Hematopoietic multipotent progenitor cell treated with erythropoietin and hydrocortisone succinate and interleukin-3 and kit ligand, for 15 days (in vitro differentiated cells): Measurements from ENCODE around the gene MAP1S.
"Not testable (repeated sequence)": the region's sequence is repeated elsewhere in the genome, so short reads cannot be mapped to it uniquely, and the experiment has no call there.

ENCODE experiments used
- DNase-seq: peaks from one replicate; pipeline ENCODE4 v3.0.0-alpha.2; 2015; ENCODE audit warnings: low spot score

MAP1S gene

DNA sequence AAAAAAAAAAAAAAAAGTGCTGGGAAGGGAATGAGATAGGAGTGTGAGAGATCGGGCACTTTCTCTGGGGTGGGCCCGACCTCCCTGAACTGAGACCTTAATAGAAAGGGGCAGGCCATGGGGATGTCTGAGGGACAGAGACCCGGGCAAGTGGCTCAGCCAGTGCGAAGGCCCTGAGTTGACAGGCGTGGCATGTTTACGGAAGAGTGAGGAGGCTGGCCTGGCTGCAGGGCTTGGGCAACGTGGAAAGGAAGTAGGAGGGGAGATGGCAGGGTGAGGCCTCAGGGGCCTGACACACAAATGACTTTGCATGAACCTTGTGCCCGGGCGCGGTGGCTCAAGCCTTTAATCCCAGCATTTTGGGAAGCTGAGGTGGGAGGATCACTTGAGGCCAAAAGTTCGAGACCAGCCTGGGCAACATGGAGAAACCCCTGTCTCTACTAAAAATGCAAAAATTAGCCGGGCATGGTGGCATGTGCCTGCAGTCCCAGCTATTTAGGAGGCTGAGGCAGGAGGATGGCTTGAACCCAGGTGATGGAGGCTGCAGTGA lies 45.9 kb downstream of the MAP1S start:
- no peak for DNase-seq

DNA sequence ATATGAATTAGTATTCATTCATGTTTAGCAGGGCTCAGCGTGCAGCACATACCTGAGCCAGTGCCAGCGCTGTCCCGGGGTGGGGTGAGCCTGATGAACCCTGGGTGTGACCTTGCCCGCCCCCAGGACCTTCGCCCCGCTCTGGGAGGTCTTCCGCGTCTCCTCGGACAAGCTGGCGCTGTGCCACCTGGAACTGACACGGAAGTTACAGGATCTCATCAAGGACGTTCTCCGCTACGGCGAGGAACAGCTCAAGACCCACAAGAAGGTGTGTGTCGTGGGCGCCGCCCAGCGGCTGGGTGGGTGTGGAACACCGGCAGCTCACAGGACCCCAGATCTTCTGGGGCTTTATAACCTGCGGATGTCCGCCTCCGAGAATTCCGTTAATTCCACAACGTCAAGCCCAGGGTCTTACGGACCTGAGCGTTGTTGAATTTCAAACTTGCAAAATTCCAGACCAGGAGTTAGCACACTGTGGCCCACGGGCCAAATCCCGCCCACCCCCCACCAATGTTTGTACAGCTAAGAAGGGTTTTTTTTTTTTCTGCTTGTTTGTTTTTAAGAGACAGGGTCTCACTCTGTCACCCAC lies 47.4 kb downstream of the MAP1S start:
- peak; percentile 63 for DNase-seq

DNA sequence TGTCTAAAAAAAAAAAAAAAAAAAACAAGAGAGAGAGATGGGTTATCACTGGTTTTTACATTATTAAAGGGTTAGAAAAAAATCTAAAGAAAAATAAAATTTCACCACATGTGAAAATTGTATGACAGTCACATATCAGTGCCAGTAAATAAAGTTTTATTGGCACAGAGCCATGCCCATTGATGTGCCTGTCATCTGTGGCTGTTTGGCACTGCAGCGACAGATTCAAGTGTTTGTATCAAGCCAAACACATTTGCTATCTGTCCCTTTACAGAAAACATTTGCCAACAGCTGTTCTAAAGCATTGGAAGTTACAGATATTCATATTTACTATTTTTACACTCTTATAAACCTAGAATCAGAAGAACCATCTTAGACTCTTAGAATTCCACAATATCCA lies 48.3 kb downstream of the MAP1S start:
- peak; percentile 72 for DNase-seq

DNA sequence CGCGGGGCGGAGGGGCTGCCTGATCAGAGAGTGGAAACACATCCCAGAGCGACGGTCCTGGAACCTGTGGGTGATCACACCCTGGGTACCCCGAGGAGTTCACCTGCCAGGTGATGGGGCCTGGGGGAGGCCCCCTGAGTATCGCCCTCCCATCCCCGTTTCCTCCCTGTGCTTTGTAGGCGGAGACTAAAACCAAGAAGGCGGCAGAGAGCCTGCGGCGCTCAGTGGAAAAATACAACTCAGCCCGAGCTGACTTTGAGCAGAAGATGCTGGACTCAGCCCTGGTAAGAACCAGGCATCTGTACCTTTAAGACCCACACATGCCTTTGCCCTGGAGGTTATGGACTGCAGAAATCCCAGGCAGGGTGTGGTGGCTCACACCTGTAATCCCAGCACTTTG lies 51.3 kb downstream of the MAP1S start:
- DNase-seq, result no peak

DNA sequence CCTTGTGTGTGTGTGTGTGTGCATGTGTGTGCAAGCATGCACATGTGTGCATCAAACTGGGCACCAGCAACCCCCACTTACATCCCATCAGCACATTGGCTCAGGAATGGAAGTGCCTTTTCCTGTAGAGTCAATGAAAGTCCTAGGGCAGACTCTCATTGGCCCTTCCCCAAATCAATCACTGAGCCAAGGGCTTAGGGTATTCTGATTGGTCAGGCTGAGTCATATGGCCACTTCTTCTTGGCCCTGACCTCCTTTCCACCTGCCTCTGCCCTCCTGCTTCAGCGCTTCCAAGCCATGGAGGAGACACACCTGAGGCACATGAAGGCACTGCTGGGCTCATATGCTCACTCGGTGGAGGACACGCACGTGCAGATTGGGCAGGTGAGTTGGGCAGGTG lies 52.9 kb downstream of the MAP1S start:
- DNase-seq, result no peak

DNA sequence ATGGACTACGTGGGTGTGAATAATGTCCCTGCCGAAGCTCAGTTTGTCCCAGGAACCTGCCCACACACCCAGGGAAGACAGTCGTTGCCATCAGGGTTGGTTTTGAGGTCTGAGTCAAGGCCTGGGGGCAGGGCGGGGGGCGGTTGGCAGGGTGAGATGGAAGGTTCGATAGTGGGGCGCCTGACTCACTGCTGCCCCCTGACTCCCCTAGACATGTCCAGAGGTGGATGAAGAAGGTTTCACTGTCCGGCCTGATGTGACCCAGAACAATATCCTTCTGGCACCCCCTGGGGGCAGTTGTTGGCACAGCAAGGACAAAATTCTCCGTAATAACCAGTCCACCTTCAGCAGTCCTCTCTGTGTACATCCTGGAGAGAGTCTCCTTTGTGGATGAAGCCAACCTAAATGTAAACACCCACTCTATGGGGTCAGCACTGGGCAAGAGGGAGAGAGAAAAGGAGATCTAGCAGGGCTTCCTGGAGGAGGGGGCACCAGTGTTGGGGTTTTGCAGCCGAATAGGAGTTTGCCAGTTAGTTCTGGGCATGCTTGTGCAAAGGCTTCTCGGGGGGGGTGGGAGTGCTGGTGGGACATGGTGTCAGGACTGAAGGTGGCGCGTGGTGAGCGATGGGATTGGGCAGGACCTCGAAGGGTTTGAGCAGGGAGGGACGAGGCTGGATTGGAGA lies 56.1 kb downstream of the MAP1S start:
- peak; percentile 55 for DNase-seq

DNA sequence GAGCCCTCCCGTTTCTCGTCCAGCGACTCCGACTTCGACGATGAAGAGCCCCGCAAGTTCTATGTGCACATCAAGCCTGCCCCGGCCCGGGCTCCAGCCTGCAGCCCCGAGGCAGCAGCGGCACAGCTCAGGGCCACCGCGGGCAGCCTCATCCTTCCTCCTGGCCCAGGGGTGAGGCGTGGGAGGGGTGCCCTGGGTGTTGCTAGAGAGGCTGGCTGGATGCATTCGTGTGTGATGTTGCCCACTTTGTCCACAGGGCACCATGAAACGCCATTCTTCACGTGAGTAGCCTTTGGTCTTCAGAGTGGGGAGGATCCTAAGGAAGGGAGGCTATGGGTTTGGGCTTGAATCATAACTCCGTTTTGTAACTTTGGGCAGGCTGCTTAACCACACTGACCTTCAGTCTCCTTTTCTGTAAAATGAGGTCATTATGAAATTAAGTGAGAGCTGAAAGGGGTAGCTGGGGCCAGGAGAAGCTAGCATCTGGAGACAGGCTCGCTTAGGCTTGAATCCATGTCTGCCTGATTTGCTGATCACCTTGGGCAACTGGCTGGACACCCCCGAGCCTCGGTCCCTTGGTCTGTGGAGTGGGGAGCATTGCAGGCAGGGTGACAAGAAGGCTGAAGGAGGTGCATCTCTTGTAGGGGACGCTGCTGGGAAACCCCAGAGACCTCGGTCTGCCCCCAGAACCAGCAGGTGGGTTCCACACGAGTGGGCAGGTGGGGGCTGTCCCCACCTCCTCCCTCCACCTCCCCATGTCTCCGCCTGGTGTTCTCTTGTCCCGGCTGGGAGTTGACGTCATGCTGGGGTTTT lies 56.9 kb downstream of the MAP1S start:
- no peak for DNase-seq

DNA sequence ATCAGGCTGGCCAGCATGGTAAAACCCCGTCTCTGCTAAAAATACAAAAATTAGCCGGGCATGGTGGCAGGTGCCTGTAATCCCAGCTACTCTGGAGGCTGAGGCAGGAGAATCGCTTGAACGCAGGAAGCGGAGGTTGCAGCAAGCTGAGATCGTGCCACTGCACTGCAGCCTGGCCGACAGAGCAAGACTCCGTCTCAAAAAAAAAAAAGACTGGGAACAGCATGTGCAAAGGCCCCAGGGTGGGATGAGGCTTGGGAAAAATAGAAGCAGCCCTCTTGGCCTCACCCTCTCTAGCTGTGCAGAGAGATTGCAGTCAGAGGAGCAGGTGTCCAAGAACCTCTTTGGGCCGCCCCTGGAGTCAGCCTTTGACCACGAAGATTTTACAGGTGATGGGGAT lies 58.6 kb downstream of the MAP1S start:
- not testable (repeated sequence) for DNase-seq

DNA sequence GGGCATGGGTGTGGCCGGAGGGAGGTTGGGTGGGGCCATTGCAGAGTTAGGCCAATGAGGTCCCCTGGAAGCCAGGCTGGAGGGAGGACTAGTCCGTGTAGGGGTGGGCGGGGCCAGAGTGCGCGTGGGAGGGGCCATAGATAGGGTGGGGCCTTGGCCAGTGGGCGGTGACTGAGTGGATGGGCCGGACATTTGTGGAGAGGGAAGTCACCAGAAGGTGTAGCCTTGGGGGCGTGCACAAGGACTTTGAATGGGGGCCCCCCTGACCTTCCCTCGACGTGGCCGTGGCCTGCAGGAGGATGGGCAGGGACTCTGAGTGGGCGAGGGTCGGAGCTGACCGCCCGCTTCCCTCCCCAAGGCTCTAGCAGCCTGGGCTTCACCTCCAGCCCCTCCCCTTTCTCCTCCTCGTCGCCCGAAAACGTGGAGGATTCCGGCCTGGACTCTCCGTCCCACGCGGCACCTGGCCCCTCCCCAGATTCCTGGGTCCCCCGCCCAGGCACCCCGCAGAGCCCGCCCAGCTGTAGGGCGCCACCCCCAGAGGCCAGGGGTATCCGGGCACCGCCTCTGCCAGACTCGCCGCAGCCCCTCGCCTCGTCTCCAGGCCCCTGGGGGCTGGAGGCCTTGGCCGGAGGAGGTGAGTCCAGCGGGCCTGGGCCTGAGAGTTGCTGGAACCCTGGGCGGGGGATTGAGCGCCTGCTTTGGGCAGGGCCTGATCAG lies 59.1 kb downstream of the MAP1S start:
- peak; percentile 54 for DNase-seq

DNA sequence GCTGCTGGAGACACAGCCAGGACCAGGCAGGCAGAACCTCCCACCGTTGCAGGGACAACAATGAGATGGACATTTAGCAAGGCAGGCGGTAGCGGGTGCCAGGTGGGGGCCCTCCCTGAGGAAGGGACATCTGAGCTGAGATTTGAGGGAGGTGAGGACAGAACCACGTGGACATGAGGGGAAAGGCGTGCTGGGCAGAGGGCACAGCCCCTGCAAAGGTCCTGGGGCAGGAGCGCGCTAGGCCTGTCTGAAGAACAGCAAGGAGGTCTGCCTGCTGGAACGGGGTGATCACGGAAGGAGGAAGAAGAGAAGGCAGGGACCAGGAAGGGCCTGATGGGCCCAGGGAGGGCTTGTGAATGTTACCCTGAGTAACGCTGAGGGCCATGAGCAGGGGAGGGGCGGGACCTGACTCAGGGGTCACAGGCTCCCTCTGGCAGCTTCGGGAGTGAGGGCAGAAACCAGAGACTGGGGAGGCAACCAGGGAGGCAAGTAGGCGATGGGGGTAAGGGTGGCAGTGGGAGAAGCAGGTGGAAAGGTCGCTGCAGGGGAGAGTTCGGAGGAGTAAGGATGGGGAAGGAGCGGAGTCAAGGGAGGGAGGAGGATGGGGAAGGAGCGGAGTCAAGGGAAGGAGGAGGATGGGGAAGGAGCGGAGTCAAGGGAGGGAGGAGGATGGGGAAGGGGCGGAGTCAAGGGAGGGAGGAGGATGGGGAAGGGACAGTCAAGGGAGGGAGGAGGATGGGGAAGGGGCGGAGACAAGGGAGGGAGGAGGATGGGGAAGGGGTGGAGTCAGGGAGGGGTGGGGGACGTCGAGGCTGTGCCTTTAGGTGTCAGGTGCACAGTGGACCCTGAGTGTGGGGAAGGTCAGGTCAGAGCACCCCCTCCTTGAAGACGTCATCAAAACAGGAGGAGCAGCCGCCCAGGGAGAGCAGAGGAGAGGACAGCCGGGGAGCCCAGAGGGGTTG lies 60.0 kb downstream of the MAP1S start:
- no peak for DNase-seq

DNA sequence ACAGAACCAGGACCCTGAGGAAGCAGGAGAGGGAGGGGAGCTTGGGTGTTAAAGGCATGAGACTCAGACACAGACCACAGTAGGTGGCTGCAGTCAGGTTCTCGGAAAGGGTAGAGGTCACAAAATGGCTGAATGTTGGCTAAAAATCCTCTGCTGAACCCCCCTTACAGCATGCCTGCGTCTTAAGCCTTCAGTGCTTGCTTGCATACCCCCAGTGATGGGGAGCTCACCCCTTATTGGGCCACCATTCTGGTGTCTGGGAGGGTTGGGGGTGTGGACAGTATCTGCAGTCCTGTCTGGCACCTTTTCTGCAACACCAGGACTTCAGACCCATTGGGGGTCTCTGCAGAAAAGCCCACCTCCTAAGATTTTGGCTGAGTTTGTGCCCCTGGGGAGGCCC lies 61.5 kb downstream of the MAP1S start:
- no peak for DNase-seq

DNA sequence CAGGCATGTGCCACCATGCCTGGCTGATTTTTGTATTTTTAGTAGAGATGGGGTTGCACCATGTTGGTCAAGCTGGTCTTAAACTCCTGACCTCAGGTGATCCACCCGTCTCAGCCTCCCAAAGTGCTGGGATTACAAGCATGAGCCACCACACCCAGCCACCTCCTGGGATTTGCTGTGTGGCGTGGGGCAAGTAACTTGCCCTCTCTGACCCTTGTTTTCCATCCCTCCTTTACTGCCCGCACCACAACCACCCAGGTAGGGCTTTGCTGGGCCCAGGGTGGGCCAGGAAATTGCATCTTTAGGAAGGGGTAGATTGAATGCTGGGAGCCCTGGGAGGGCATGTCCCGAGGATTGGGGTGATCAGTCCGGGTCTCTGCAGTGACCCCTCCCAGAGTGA lies 64.4 kb downstream of the MAP1S start:
- DNase-seq, result not testable (repeated sequence)
